ENCODE results near the gene ITGA11. TPM values are rescaled to one million over a fixed set of nuclear protein-coding genes. Genes with fewer than 3 reads are reported as not detected.

Gene ITGA11, protein sequence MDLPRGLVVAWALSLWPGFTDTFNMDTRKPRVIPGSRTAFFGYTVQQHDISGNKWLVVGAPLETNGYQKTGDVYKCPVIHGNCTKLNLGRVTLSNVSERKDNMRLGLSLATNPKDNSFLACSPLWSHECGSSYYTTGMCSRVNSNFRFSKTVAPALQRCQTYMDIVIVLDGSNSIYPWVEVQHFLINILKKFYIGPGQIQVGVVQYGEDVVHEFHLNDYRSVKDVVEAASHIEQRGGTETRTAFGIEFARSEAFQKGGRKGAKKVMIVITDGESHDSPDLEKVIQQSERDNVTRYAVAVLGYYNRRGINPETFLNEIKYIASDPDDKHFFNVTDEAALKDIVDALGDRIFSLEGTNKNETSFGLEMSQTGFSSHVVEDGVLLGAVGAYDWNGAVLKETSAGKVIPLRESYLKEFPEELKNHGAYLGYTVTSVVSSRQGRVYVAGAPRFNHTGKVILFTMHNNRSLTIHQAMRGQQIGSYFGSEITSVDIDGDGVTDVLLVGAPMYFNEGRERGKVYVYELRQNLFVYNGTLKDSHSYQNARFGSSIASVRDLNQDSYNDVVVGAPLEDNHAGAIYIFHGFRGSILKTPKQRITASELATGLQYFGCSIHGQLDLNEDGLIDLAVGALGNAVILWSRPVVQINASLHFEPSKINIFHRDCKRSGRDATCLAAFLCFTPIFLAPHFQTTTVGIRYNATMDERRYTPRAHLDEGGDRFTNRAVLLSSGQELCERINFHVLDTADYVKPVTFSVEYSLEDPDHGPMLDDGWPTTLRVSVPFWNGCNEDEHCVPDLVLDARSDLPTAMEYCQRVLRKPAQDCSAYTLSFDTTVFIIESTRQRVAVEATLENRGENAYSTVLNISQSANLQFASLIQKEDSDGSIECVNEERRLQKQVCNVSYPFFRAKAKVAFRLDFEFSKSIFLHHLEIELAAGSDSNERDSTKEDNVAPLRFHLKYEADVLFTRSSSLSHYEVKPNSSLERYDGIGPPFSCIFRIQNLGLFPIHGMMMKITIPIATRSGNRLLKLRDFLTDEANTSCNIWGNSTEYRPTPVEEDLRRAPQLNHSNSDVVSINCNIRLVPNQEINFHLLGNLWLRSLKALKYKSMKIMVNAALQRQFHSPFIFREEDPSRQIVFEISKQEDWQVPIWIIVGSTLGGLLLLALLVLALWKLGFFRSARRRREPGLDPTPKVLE
- total RNA-seq = under 1 TPM; 0.34 to 1.00 TPM

DNA sequence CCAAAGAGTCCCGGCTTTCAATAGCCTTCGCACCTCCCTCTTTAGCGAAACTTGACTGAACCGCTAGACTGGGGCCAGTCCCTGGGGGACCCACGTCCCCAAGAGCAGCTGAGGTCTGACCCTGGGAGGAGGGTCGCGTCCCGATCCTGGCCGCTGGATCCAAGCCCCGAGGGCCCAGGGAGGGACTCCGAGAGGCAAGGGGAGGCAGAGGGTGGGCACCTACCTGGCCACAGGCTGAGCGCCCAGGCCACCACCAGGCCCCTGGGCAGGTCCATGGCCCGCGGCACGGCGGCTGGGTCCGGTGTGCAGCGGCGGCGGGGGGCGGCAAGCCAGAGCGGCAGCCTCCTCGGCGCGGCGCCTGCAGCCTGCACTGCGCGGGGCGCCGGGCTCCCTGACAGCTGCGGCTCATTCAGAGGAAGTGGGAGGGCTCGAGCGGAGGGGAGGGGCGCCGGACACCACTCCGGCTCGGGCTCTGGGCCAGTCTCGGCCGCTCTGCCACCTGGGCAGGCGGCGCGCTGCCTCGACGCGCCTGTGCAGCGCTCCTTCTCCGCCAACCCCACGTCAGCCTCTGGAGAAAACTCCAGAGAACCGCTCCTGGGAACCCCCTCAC lies at the start of gene ITGA11:
TSS of gene ITGA11 (minus strand) at position 372 of the 610 bp plus-strand sequence. CDS start at position 275, 97 bp downstream.

DNA sequence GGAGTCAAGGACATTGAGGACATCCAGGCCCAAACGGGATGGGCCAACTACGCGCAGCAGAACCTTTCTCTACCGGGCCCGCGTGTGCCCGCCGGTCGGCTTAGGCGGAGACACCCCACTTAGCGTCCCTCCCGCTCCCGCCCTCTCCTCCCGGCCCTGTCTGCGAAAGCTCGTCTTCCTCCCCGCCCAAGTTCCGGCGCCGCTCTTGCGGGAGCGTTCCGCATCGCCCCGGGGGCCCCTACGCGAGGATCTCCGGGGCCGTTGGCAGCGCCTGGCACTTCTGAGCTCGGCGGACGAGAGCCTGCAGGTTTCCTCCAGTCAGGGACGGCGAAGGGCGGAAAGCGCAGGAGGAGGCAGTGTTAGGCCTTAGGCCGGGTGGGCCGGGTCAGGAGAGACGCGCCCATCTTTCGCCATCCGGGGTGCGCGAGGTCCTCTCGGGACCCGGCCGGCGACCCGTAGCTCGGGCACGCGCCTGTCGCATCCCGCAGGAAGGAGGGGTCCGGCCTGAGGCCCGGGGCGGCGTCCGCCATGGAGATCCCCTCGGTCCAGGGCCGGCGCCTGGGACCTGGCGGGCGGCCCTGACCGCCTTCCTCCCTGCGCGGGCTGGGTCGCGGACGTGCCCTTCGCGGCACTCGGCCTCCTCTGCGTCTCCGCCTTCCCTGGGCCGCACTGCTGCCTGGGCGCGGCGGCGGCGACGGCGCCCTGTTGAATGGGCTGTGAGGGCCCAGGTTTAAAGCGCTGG lies 154.2 kb downstream of the ITGA11 start, which contains the start of gene FEM1B:
TSS of gene FEM1B (plus strand) at position 143 of the 742 bp plus-strand sequence. CDS start 673 bp downstream, outside the sequence.

Other genes with a start within 250 kb of the ITGA11 start
- 1 to 10 TPM; 1.0 to 3.0 TPM for gene CALML4, start 226.8 kb downstream of the ITGA11 start, total RNA-seq
- gene CLN6, start 202.4 kb downstream of the ITGA11 start, total RNA-seq = 10 to 100 TPM; 36.5 to 55.3 TPM
- gene FEM1B, start 154.4 kb downstream of the ITGA11 start, total RNA-seq = 10 to 100 TPM; 74.3 to 75.6 TPM
- 1 to 10 TPM; 1.0 to 2.3 TPM for gene CORO2B, start 146.8 kb upstream of the ITGA11 start, total RNA-seq